HCT116 (cell line): ENCODE results near the gene HIVEP2. TPM values are rescaled to one million over a fixed set of nuclear protein-coding genes. Genes with fewer than 3 reads are reported as not detected.

Experiments used
- ATAC-seq: fragments of 200-7000 bp; cut with Tn5 transposase; 2 replicates; pipeline ENCODE4 v1.9.1; 2020; ENCODE audit warnings: mild to moderate bottlenecking, moderate library complexity
- BruUV-seq: library from RNA; stranded (reverse); fragments of 400-500 nt; replicated peaks from 2 replicates; lab custom pipeline; 2021; lab: Mats Ljungman, UMichigan
- CTCF ChIA-PET: fragments of 300-600 bp; sonication (Branson Sonifier 250); formaldehyde crosslinking; loops from one replicate; lab custom pipeline; 2021; ENCODE audit warnings: antibody characterized with exemption; lab: Charles Lee
- POLR2A ChIA-PET: fragments of 300-600, 350-600 bp; sonication (Branson Sonifier 250); formaldehyde crosslinking; loops from one replicate; lab custom pipeline; 2021; ENCODE audit warnings: antibody characterized with exemption; lab: Charles Lee
- RAD21 ChIA-PET, 2 experiments: fragments of 300-600 bp; sonication (Branson Sonifier 250); formaldehyde crosslinking; loops; one replicate each; lab custom pipeline; 2023; ENCODE audit warnings: low total read pairs in 2 of 2; ENCODE audit not compliant: uncharacterized antibody in 2 of 2, unreplicated experiment in 2 of 2, low non-redundant PET in 1 of 2; lab: Charles Lee
- DNase-seq: peaks from one replicate; pipeline ENCODE4 v3.0.0-alpha.2; 2010; ENCODE audit warnings: low read depth, low spot score
- H2AFZ ChIP-seq: fragments of 200-600 bp; shearing (Covaris generic), sonication (generic); 2 replicates; pipeline ENCODE4 v1.6.1; 2017; ENCODE audit warnings: low read depth, mixed run types, mixed read lengths, antibody characterized with exemption, low read length; ENCODE audit not compliant: poor library complexity, severe bottlenecking
- H3K27ac ChIP-seq: 2 replicates; pipeline ENCODE4 v1.5.1; 2012; ENCODE audit warnings: low read depth, low read length
- H3K27me3 ChIP-seq: fragments of 200-600 bp; sonication (generic); 2 replicates; pipeline ENCODE4 v1.6.1; 2016; ENCODE audit warnings: mixed run types, low read length, mixed read lengths; ENCODE audit not compliant: insufficient read depth
- H3K36me3 ChIP-seq, 2 experiments: fragments of 200-500 bp in 1 of 2; fragments of 200-600 bp in 1 of 2; sonication (Bioruptor generic) in 1 of 2; sonication (generic) in 1 of 2; 2 replicates each; pipeline versions ENCODE4 v1.5.1 to v1.6.1; 2014 to 2016; ENCODE audit warnings: low read length in 2 of 2, inconsistent platforms in 1 of 2, mixed read lengths in 1 of 2, mixed run types in 1 of 2; ENCODE audit not compliant: insufficient read depth in 2 of 2, control insufficient read depth in 1 of 2
- H3K4me1 ChIP-seq, 2 experiments: fragments of 200-600 bp in 1 of 2; sonication (generic) in 1 of 2; 2 replicates each; pipeline versions ENCODE4 v1.5.1 to v1.6.1; 2012 to 2017; ENCODE audit warnings: low read length in 2 of 2, inconsistent platforms in 1 of 2, mild to moderate bottlenecking in 1 of 2, mixed read lengths in 1 of 2, mixed run types in 1 of 2, moderate library complexity in 1 of 2; ENCODE audit not compliant: insufficient read depth in 2 of 2, control insufficient read depth in 1 of 2
- H3K4me2 ChIP-seq: fragments of 200-600 bp; sonication (generic); 2 replicates; pipeline ENCODE4 v1.6.1; 2017; ENCODE audit warnings: mixed run types, low read length, mixed read lengths
- H3K4me3 ChIP-seq, 2 experiments: fragments of 200-600 bp in 1 of 2; sonication (generic) in 1 of 2; replicated peaks in 1 of 2; 2 replicates each; pipeline ENCODE4 v1.5.1; 2011 to 2016; ENCODE audit warnings: low read length in 2 of 2, control low read depth in 1 of 2, low read depth in 1 of 2, mild to moderate bottlenecking in 1 of 2, mixed read lengths in 1 of 2, mixed run types in 1 of 2
- H3K79me2 ChIP-seq: fragments of 200-600 bp; sonication (generic); 2 replicates; pipeline ENCODE4 v1.6.1; 2017; ENCODE audit warnings: mild to moderate bottlenecking, mixed run types, low read length, moderate library complexity, mixed read lengths; ENCODE audit not compliant: insufficient read depth
- H3K9ac ChIP-seq: fragments of 200-600 bp; sonication (generic); 2 replicates; pipeline ENCODE4 v1.6.1; 2016; ENCODE audit warnings: low read length, mixed read lengths
- H3K9me2 ChIP-seq: fragments of 200-600 bp; sonication (generic), shearing (Covaris generic); 2 replicates; pipeline ENCODE4 v1.6.1; 2017; ENCODE audit warnings: mixed run types, mild to moderate bottlenecking, moderate library complexity; ENCODE audit not compliant: insufficient read depth
- H3K9me3 ChIP-seq, 2 experiments: fragments of 200-500 bp in 1 of 2; fragments of 200-600 bp in 1 of 2; sonication (Bioruptor generic) in 1 of 2; sonication (generic) in 1 of 2; 2 replicates each; pipeline ENCODE4 v1.6.1; 2014 to 2017; ENCODE audit warnings: low read length in 2 of 2, mixed read lengths in 2 of 2, inconsistent platforms in 1 of 2, low read depth in 1 of 2, mild to moderate bottlenecking in 1 of 2, mixed run types in 1 of 2, moderate library complexity in 1 of 2; ENCODE audit not compliant: control insufficient read depth in 1 of 2, insufficient read depth in 1 of 2
- H4K20me1 ChIP-seq: fragments of 200-600 bp; sonication (generic), shearing (Covaris generic); 2 replicates; pipeline ENCODE4 v1.6.1; 2017; ENCODE audit warnings: mixed run types, mild to moderate bottlenecking, moderate library complexity; ENCODE audit not compliant: insufficient read depth
- ATF3 ChIP-seq: IDR thresholded peaks from 2 replicates; pipeline ENCODE4 v1.6.1; 2012
- CBX3 ChIP-seq: IDR thresholded peaks from 2 replicates; pipeline ENCODE4 v1.6.1; 2012; ENCODE audit warnings: low read depth
- CEBPB ChIP-seq: IDR thresholded peaks from 2 replicates; pipeline ENCODE4 v1.6.1; 2012; ENCODE audit warnings: low read depth
- CTCF ChIP-seq, 3 experiments: fragments of 200-600 bp in 1 of 3; sonication (generic) in 1 of 3; IDR thresholded peaks in 2 of 3; conservative IDR thresholded peaks in 1 of 3; 2 replicates each; pipeline ENCODE4 v1.5.1; 2012 to 2017; ENCODE audit warnings: low read depth in 2 of 3, low read length in 2 of 3, antibody characterized with exemption in 1 of 3, borderline replicate concordance in 1 of 3, control low read depth in 1 of 3, mild to moderate bottlenecking in 1 of 3, mixed read lengths in 1 of 3, mixed run types in 1 of 3, moderate library complexity in 1 of 3; ENCODE audit not compliant: insufficient read depth in 1 of 3
- EGR1 ChIP-seq: IDR thresholded peaks from 2 replicates; pipeline ENCODE4 v1.6.1; 2012; ENCODE audit warnings: low read depth
- ELF1 ChIP-seq: IDR thresholded peaks from 2 replicates; pipeline ENCODE4 v1.6.1; 2012; ENCODE audit warnings: low read depth, borderline replicate concordance
- EZH2 ChIP-seq: fragments of 200-600 bp; sonication (generic); IDR thresholded peaks from 2 replicates; pipeline ENCODE4 v1.6.1; 2017; ENCODE audit warnings: antibody characterized with exemption, mixed run types
- EZH2phosphoT487 ChIP-seq: fragments of 200-600 bp; IDR thresholded peaks from 2 replicates; pipeline ENCODE4 v1.6.1; 2018; ENCODE audit warnings: antibody characterized with exemption, borderline replicate concordance
- JUND ChIP-seq: IDR thresholded peaks from 2 replicates; pipeline ENCODE4 v1.6.1; 2012
- POLR2AphosphoS5 ChIP-seq: IDR thresholded peaks from 2 replicates; pipeline ENCODE4 v1.6.1; 2011; ENCODE audit warnings: mild to moderate bottlenecking, low read depth, low read length, moderate library complexity
- RAD21 ChIP-seq: IDR thresholded peaks from 2 replicates; pipeline ENCODE4 v1.6.1; 2012; ENCODE audit warnings: low read depth, mild to moderate bottlenecking
- REST ChIP-seq: IDR thresholded peaks from 2 replicates; pipeline ENCODE4 v1.6.1; 2012; ENCODE audit warnings: low read depth
- SIN3A ChIP-seq: IDR thresholded peaks from 2 replicates; pipeline ENCODE4 v1.6.1; 2012; ENCODE audit warnings: low read depth
- SP1 ChIP-seq: IDR thresholded peaks from 2 replicates; pipeline ENCODE4 v1.6.1; 2012; ENCODE audit warnings: low read depth
- TCF7L2 ChIP-seq: IDR thresholded peaks from 2 replicates; pipeline ENCODE4 v1.7.0; 2011; ENCODE audit warnings: borderline replicate concordance, inconsistent platforms; ENCODE audit not compliant: insufficient read depth, insufficient read length; ENCODE audit errors: extremely low read depth
- YY1 ChIP-seq: IDR thresholded peaks from 2 replicates; pipeline ENCODE4 v1.6.1; 2011; ENCODE audit warnings: low read length, low read depth, moderate library complexity, mild to moderate bottlenecking; ENCODE audit not compliant: insufficient replicate concordance; ENCODE audit errors: extremely low read depth
- ZBTB33 ChIP-seq: IDR thresholded peaks from 2 replicates; pipeline ENCODE4 v1.6.1; 2011; ENCODE audit warnings: mild to moderate bottlenecking, low read length, moderate library complexity; ENCODE audit not compliant: insufficient replicate concordance; ENCODE audit errors: extremely low read depth
- ZNF274 ChIP-seq: fragments of 200-500 bp; sonication (Bioruptor generic); IDR thresholded peaks from 2 replicates; pipeline ENCODE4 v1.6.1; 2014; ENCODE audit warnings: mild to moderate bottlenecking, low read depth, low read length, inconsistent platforms
- intact Hi-C: fragments of 100-400 bp; cut with micrococcal nuclease; formaldehyde crosslinking; loops from 2 replicates; pipeline ENCODE4 v1.10.0; 2022
- total RNA-seq: library from RNA; stranded (reverse); gene quantifications from one replicate; pipeline ENCODE4 v1.2.1, GENCODE V29; 2021; ENCODE audit not compliant: unreplicated experiment

Gene HIVEP2
- total RNA-seq, 1 experiment from 2014 or later: 8.1 TPM

- Histone ChIP-seq H3K9me2 (no peaks in the 10 kb centered on the region), H3K36me3 (no peaks in the 10 kb centered on the region), H4K20me1 (no peaks in the 10 kb centered on the region), H3K4me2 (no peak overlapping the region), H3K4me3 (no peak overlapping the region), H3K4me1 (no peaks in the 10 kb centered on the region), H3K27ac (no peak overlapping the region), H2AFZ (no peak overlapping the region), H3K9me3 (no peaks in the 10 kb centered on the region), H3K79me2 (no peaks in the 10 kb centered on the region), H3K27me3 (no peaks in the 10 kb centered on the region), H3K9ac (no peak overlapping the region)
- CTCF ChIA-PET: no interaction called here
- RAD21 ChIA-PET: no interaction called here
- POLR2A ChIA-PET: no interaction called here
- intact Hi-C loops: no loop called here
- DNase-seq (no peak), ATAC-seq (no peak)
- BruUV-seq: no TSS peak
- TF ChIP-seq SIN3A: no peak
- no peak for TF ChIP-seq EZH2
- no peak for TF ChIP-seq JUND
- no peak for TF ChIP-seq SP1
- no peak for TF ChIP-seq ZNF274
- no peak for TF ChIP-seq ZBTB33
- no peak for TF ChIP-seq ELF1
- TF ChIP-seq YY1: no peak
- TF ChIP-seq CBX3: no peak
- no peak for TF ChIP-seq EZH2phosphoT487
- TF ChIP-seq CTCF (IDR thresholded peaks at IDR 0.05 in 2 of 3, conservative IDR thresholded peaks at IDR 0.05 in 1 of 3; ENCODE audit: borderline replicate concordance in 1 of 3, insufficient read depth in 1 of 3, low read depth in 2 of 3, low read length in 2 of 3): no peak
- no peak for TF ChIP-seq TCF7L2
- no peak for TF ChIP-seq ATF3
- TF ChIP-seq RAD21: no peak
- TF ChIP-seq POLR2AphosphoS5: no peak
- TF ChIP-seq REST: no peak
- no peak for TF ChIP-seq CEBPB
- no peak for TF ChIP-seq EGR1
Measured at GRCh38 chr6:142738731-142739130, 206.2 kb downstream of the HIVEP2 start.
